ENCODE results near the gene GAPDHS. TPM values are rescaled to one million over a fixed set of nuclear protein-coding genes. Genes with fewer than 3 reads are reported as not detected.

The GAPDHS gene
- total RNA-seq, 1 donor from 2014 or later, result 0.20 TPM

DNA sequence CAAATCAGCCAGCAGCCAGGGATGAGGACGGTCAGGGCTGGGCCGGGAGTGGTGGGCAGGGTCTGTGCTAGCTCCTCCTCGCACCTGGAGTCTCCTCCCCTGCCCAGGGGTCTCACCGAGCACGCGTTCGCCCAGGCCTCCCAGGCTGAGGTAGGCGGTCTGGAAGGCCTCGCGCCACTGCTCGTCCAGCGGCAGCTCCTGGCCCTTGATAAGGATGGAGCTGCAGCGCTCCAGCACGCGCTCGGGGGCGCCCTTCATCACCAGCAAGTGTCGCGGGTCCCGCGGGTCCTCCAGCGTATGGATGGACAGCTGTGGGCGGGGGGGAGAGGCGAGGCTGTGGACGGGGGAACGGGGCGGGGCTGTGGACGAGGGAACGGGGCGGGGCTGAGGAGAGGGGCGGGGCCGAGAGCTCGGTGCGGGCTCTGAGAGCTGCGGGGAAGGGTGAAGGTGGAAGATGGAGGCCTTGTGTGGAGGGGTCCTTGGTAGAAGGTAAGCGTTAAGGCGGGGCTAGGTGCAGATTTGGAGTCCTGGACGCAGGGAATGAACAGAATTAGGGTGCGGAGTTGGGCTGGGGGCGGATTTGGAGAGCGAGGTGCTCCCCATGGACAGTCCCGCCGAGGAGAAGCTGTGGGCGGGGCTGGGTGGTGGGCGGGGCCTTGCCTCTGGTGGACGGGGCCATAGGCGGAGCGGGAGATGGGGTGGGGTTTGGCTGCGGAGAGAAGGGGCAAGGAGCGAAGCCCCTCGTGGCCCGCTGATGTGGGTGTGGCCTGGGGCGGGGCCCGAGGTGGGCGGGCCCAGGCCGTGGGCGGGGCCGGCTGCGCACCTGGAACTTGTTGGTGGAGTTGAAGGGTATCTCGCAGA, 24.5 kb downstream of the GAPDHS start:
- no peak for DNase-seq

DNA sequence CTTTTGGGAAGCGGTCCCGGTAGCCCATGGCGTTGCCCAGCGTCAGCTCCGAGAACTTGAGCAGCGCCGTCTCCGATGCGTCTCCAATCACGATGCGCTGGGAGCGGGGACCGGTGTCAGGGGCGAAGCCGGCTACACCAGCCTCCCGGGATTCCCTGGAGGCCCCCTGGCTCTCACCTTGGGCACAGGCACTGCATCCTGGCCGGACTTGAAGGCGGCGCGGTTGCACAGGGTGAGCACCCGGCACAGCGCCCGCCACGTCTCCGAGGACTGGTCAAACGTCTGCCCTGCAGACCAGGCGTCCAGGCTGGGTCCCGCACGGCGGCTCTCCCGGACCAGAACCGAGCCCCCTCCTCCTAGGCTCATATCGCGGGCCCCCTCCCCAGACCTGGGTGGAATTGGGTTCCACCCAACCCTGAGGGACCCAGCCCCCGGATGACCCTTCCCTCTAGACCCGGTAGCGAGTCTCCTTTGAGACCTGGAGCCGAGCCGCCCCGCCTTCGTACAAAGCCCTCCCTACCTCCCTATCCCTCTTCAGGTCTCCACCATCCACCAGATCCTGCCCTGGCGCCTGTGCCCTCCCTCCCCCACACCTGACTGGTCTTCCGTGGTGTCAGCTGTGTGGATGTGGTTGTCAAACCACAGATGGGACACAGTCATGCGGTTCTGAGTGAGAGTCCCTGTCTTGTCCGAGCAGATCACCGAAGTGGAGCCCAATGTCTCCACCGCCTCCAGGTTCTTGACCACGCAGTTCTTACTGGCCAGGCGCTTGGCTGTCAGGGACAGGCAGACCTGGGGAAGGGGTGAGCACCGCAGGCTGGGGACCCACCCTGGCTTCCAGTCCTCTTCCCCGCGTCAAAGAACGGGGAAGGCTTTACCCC, 25.4 kb downstream of the GAPDHS start:
- no peak for DNase-seq

DNA sequence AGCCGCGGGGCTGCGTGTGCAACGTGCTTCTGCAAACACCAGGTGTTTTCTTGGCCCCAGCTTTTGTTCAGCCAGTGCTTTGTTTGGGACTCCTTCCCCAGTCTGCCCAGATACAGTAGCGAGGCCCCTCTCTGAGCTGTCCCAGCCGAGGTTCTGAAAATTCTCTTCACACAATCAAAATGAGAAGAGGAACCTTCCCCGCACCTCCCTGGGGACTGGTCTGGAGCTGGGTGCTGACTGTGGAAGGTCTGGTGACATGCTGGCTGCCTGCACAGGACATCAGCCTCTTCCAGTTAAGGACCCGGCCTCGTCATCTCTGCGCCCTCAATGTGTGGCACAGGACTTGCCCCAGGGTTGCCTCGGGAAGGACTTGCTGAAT, 26.0 kb downstream of the GAPDHS start:
- no peak for DNase-seq

DNA sequence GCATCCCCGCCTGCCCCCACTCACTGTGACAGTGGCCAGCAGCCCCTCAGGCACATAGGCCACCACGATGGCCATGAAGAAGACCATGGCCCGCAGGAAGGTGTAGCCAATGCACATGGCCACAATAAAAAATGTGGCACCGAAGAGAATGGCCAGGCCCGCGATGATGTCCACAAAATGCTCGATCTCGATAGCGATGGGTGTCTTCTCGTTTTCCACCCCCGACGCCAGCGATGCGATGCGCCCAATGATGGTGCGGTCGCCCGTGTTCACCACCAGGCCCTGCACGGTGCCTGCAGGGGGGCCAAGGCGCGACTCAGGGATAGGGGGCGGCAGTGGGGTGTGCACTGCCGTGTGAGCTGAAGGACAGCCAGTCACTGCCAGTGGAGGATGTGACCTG, 26.5 kb downstream of the GAPDHS start:
- DNase-seq, result no peak

DNA sequence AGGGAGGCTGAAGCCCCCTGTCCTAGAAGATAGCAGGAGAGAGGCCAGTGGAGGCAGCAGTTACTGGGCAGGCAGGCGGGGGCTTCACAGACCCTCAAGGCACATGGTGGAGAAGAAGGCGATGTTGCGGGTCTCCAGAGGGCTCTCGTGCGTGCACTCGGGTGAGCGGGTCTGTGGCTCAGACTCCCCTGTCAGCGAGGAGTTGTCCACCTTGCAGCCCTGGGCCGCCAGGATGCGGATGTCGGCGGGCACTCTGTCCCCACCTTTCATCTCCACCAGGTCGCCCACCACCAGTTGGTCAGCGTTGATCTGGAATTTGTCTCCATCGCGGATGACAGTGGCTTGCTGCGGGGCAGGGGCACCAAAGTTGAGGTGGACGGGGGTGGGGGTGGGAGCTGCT, 27.0 kb downstream of the GAPDHS start:
- DNase-seq, result no peak

DNA sequence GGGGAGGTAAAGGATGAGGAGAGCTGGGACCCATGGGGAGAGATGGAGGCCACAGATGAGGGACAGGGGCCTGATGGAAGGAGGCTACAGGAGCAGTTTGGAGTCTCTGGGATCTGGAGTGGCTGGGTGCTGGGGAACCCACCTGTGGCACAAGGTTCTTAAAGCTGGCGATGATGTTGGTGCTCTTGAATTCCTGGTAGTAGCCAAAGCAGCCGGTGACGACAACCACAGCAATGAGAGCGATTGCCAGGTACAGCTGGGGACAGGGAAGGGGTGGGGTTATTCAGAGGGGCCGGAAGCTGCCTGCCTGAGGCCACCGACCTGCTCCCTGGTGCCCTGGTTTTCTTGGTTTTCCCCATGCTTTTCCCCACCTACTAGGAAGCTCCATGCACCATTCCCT, 27.4 kb downstream of the GAPDHS start:
- no peak for DNase-seq

DNA sequence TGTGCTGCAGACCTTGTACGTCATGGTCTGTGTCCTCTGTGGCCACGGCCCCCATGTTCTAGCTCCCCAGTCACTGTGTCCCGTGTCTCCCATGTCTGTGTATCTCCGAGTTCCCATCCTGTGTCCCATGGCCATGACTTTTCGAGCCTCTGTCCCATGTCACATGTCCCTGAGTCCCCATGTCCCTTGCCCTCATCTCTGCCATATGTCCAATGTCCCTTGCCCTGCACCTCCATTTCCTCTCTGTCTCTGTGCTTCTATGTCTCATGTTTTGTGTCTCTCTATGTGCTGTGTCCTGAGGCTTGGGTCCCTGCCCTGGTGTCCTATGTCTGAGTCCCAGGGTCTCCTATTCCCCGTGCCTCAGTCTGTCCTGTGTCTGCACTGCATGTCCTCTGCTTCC, 28.2 kb downstream of the GAPDHS start:
- DNase-seq, result no peak

DNA sequence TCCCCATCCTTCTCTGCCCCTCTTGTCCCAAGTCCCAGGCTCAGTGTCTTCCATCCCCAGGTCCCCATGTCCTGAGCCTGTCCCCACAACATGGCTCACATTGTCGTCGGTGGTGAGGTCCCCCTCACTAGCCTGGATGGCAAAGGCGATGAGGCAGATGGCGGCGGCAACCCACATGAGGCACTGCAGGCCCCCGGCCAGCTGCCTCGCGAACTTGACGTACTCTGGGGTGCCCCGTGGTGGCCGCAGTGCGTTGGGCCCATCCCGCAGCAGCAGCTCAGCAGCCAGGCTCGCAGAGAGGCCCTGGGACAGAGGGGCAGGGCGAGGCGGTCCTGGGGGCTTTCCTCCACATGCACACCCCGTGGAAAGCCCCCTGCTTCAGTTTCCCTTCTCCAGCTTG, 29.1 kb downstream of the GAPDHS start:
- no peak for DNase-seq

DNA sequence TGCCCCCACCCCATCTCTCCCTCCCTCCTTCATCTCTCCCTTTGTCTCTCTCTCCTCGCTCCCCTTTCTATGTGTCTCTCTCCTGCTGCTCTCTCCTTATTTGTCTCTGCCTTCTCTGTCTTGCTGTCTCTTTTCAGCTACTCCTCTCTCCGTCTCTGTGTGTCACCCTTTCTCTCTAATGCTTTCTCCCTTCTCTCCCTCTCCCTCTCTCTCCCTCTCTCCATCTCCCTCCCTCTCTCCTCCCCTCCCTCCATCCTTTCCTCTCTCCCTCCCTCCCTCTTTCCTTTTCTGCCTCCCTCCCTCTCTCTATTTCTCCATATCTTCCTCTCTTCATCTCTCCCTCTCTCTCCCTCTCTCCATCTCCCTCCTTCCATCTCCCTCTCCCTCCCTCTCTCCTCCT, 29.5 kb downstream of the GAPDHS start:
- no peak for DNase-seq

DNA sequence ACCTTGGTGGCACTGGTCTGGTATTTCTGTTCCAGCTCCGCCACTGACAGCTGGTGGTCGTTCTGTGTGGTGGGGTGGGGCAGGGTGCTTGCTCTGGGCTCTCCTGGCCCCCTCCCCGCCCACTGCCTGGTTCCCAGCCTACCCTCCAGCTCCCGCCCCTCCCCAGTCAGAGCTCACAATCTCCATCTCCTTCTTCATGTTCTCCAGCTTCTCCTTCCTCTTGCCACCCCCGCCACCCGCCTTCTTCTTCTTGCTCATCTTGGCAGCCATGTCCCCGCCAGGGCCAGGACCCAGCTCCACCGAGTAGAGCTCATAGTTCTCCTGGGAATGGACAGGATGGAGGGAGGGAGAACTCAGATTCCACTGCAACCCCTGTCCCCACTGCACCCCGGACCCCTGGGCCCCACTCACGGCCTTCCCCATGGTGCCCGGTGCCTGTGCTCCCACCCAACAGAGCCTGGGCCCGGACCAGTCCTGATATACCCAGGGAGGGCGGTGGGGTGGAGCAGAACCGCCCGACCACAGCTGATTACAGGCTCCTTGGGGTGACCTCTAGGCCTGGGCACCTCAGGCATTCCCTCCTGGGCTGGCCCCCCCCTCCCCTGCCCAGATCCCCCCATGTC, 30.1 kb downstream of the GAPDHS start, which contains the start of gene ATP4A:
ATP4A (minus strand) TSS at position 452 of the 623 bp plus-strand sequence; CDS start at position 423, 29 bp downstream.
- DNase-seq, result no peak

DNA sequence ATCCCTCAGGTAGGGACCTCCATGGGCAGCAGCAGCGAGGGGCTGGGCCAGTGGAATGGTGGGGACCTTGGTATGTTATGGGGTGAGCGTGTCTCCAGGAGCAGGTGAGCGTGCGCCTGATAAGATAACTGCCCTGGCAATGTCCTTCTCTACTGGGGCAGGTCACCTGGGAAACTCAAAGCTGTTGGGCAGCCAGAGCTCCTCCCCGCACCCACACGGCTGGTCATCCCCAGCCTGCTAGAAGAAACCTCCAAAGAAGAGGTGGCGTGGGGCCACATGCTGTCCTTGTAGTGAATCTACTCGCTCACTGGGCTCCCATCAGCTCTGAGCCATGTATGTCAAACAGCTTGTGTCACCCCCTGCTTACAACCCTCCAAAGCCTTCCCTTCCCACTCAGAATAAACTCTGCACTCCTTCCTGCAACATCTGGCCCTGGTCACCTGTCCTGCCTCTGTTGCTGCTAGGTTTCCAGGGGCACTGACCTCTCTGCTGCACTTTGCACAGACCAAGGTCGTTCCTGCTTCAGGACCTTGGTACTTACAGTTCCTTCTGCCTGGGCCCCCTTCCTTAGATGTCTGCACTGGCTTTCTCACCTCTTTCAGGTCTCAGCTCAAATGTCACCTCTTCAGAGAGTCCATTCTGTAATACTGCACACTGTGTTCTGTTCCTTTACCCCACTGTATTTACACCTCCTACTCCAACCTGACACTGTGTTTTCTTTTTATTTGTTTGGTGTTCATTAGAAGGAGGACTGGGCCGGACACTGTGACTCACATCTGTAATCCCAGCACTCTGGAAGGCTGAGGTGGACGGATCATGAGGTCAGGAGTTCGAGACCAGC, 32.0 kb downstream of the GAPDHS start:
- DNase-seq, result no peak

DNA sequence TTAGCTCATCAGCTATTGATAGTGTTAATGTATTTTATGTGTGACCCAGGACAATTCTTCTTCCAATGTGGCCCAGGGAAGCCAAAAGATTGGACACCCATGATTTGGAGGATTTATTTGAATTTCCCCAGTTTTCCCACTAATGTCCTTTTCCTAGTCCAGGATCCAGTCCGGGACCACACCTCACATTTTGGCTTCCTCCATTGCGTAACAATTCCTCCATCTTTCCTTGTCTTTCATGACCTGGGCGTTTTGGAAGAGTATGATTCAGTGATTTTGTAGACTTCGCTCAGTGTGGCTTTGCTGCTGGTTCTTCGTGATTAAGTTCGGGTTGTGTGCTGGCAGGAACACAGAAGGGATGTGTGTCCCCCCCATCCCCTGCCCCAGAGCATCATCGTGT, 33.5 kb downstream of the GAPDHS start:
- DNase-seq, result no peak

DNA sequence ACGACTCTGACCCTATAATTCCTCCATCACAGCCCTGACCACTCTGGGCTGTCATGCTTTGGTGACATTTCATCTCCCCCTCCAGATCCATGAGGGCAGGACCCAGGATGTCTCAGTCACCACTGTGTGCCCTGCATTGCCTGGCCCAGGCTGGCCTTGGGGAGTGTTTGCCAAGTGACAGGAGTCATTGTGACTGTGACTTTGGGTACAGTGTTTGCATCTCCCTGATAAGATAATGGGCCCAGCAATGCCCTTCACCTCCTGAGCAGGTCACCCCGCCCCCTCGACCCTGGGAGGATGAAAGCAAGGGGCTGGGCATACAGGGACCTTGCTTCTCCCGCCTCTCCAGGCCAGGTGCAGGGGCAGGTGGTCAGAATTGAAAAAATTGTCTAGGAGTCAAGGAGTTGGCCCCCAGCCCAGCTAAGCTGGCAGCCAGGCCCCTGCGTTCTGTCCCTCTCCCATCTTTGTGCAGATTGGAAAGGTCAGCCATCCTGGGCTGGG, 36.1 kb downstream of the GAPDHS start:
- DNase-seq, result no peak

DNA sequence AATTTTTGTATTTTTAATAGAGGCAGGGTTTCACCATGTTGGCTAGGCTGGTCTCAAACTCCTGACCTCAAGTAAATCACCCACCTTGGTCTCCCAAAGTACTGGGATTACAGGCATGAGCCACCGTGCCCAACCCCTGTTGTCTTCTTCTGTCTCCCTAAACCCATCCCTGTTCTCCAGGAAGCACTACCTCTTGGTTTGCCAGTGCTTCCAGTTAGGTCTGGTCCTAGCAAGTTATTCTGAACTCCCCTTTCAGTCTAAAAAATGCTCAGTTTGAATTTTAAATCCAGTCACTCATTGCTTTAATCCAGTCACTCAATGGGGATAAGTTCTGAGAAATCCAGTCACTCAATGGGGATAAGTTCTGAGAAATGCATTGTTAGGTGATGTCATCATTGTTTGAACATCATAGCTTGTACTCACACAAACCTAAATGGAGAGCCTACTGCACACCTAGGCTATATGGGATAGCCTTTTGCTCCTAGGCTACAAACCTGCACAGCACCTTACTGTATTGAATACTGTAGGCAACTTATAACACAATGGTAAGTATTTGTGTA, 38.2 kb downstream of the GAPDHS start:
- no peak for DNase-seq

DNA sequence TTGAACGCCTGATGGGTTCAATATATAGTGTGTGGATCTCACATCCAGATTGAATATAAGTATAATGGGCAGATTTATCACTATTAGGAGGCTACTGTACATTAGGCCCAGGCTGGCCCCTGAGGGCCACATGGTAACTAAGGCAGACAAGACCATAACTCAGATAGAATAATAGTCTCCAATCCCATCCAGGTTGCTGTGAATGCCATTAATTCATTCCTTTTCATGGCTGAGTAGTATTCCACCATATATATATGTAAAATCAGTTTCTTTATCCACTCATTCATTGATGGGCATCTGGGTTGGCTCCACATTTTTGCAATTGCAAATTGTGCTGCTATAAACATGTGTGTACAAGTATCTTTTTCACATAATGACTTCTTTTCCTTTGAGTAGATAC, 44.7 kb downstream of the GAPDHS start:
- DNase-seq, result no peak

DNA sequence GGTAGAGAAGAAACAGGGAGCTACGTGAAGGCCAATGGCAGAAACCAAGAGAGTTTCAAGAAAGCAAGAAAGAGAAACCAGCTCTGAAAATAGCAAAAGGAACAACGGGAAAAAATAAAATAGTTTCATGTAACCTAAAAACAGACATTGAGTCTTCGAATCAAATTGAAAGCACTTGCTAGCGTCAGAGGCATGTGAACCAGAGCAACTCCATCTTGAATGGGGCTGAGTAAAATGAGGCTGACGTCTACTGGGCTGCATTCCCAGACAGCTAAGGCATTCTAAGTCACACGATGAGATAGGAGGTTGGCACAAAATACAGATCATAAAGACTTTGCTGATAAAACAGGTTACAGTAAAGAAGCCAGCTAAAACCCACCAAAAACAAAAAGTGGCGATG, 45.5 kb downstream of the GAPDHS start:
- no peak for DNase-seq

DNA sequence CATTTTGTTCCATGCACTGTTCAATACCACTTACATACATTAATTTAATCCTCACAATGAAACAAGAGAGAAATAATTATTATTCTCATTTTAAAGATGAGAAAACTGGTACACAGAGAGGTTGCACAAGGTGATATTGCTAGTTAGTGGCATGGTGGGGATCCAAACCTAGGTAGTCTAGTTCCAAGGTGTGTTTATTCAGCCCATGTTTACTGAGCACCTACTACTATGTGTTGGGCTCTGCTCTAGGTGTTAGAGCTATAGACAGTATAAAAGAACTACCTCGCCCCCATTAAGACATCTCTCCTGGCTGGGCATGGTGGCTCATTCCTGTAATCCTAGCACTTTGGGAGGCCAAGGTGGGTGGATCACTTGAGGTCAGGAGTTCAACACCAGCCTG, 49.5 kb downstream of the GAPDHS start:
- no peak for DNase-seq

DNA sequence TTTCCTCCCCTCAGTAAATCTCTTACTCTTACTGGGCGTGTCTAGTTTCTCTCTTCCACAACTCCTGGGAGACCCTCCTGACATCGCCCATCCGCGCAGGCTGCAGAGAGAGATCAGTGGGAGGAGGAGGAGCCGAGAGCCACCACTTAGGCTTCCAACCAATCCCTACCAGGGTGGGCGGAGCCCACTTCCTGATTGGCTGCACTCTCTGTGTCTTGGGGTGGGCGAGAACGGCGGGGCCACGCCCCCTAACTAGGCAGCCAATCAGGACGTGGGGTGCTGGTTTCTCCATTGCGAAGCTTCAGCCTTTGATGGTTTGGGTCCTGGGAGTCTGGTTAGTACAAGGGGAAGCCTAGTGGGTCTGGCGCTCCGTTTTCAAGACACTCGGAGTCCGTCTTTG, 52.6 kb downstream of the GAPDHS start, which contains the start of gene PMIS2:
PMIS2 (plus strand) TSS at position 326 of the 400 bp plus-strand sequence. CDS start 87 bp downstream, outside the sequence.
- no peak for DNase-seq

DNA sequence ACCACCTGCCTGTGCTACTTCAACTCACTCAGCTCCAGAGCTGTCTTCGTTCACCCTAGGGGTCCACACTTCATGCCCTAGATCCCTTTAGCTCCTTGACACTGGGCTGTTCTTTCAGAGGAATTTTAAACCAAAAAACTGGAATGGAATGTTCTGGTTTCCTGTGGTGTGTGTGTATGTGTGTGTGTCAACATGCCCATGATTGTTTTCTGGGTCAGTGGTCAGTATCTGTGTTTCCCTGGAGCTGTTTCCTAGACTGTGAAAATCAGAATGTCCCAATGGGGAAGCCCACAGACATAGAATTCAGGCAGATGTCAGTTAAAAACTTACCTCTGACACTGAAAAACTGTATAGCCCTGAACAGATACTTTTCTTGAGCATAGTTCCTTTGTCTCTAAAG, 54.1 kb downstream of the GAPDHS start:
- no peak for DNase-seq

DNA sequence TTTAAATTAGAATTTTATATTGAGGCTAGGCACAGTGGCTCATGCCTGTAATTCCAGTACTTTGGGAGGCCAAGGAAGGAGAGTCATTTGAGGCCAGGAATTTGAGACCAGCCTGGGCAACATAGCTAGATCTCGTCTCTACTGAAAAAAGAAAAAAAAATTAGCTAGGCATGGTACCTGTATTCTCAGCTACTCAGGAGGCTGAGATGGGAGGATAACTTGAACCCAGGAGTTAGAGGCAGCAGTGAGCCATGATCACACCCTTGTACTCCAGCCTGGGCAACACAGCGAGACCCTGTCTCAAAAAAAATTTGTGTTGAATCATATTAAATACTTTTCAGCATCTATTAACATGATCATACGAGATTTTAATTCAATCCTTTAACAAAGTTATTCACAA, 57.6 kb downstream of the GAPDHS start:
- DNase-seq, result no peak

DNA sequence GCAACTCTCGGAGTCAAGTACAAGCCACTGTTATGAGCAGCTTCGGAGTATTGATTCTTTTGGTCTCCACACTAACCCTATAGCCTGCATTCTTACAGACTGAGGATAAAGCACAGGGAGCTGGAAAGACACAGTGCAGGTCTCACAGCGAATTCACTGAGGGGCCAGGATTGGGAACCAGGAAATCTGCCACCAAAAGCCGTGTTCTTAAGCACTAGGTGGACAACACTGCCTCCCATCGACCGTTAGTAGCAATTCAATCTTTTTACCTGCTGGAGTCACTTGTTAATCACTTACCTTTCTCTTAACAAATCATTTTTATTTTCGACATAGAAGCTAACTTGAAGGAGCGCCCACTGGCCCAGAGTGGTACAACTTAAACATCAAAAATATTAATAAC, 59.0 kb downstream of the GAPDHS start:
- DNase-seq, result no peak

Measured in skin of body (tissue), 2 donors.